ENCODE results near the gene ATP5MC2. TPM values are rescaled to one million over a fixed set of nuclear protein-coding genes. Genes with fewer than 3 reads are reported as not detected.
"Not testable (repeated sequence)": the region's sequence is repeated elsewhere in the genome, so short reads cannot be mapped to it uniquely, and the experiment has no call there.

ATP5MC2 gene
- total RNA-seq, 1 donor from 2014 or later: 264 TPM

DNA sequence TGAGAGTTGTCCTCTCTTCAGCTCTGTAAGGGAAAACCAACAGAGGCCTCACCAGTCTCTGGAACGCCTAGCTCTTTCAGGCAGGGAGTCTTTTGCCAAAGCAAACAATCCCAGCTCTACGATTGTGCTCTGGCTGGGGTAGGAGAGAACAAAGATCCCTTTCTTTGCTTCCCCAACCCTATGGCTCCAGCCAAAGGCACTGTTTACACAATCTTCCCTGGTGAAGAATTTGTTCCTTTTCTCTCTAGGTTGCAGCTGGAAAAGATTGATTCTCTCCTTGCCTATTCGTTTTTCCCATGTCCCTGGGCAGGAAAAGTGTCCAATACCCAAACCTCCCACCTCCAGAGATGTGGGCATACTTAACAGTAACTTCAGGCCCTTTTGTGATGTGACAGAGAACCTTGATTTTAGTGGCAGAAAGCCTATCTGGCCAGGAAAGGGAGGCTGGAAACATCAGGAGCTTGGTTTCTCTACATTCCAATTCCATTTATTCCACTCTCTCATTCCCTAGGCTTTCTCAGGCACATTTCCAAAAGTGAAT, 16.8 kb downstream of the ATP5MC2 start:
- intact Hi-C loops (cut with DNase I): no loop called here
- DNase-seq (no peak), ATAC-seq (peak; percentile 81 to 85)
- Histone ChIP-seq H3K36me3 (peaks cover 13% of the 10 kb centered on the region), H3K27ac (peak overlapping the region; percentile 76), H3K4me1 (peaks cover 22% of the 10 kb centered on the region), H3K9me3 (no peaks in the 10 kb centered on the region), H3K27me3 (ENCODE audit: low read depth) (no peaks in the 10 kb centered on the region), H3K4me3 (no peak overlapping the region)
- TF ChIP-seq, protein P1, sequence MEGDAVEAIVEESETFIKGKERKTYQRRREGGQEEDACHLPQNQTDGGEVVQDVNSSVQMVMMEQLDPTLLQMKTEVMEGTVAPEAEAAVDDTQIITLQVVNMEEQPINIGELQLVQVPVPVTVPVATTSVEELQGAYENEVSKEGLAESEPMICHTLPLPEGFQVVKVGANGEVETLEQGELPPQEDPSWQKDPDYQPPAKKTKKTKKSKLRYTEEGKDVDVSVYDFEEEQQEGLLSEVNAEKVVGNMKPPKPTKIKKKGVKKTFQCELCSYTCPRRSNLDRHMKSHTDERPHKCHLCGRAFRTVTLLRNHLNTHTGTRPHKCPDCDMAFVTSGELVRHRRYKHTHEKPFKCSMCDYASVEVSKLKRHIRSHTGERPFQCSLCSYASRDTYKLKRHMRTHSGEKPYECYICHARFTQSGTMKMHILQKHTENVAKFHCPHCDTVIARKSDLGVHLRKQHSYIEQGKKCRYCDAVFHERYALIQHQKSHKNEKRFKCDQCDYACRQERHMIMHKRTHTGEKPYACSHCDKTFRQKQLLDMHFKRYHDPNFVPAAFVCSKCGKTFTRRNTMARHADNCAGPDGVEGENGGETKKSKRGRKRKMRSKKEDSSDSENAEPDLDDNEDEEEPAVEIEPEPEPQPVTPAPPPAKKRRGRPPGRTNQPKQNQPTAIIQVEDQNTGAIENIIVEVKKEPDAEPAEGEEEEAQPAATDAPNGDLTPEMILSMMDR (IDR thresholded peaks at IDR 0.05): no peak

DNA sequence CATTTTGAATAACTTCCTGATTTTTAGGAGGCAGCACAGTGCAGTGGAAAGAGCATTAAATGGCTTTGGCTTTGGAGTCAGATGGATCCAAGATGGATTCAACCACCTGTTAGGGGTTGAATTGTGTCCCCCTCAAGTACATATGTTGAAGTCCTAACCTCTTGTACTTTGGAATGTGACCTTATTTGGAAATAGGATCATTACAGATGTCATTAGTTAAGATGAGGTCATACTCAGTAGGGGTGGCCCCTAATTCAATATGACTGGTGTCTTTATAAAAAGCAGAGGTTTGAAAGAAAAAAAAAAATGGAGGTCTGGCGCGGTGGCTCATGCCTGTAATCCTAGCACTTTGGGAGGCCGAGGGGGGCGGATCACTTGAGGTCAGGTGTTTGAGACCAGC, 18.8 kb downstream of the ATP5MC2 start:
- Histone ChIP-seq H3K4me3 (no peak overlapping the region), H3K27ac (no peak overlapping the region), H3K9me3 (no peaks in the 10 kb centered on the region), H3K4me1 (peaks cover 22% of the 10 kb centered on the region), H3K27me3 (ENCODE audit: low read depth) (no peaks in the 10 kb centered on the region), H3K36me3 (no peaks in the 10 kb centered on the region)
- TF ChIP-seq, protein P1 (IDR thresholded peaks at IDR 0.05): no peak
- ATAC-seq (no peak), DNase-seq (no peak)
- intact Hi-C loops (cut with DNase I): no loop called here

DNA sequence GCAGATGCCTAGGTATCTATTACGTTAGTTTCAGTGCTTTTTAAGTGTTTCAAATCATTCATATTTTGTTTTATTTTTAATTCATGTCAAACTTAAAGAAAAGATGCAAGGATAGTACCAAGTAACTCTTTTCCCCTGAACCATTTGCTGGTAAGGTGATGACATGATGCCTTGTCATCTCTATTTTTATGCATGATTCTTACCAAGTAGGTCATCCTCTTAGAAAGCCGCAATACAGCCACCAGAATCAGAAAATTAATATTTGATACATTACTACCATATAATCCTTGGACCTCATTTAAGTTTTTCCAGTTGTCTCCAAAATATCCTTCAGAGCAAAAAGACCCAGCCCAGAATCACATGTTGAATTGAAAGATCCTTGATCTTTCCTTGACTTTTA, 22.3 kb downstream of the ATP5MC2 start:
- H3K27ac ChIP-seq: no peak overlapping the region
- intact Hi-C loops (cut with DNase I): no loop called here
- no peaks in the 10 kb centered on the region for H3K36me3 ChIP-seq
- DNase-seq (no peak), ATAC-seq (no peak)
- no peaks in the 10 kb centered on the region for H3K27me3 ChIP-seq (ENCODE audit: low read depth)
- TF ChIP-seq, protein P1 (IDR thresholded peaks at IDR 0.05): no peak
- no peak overlapping the region for H3K4me3 ChIP-seq
- no peaks in the 10 kb centered on the region for H3K9me3 ChIP-seq
- peaks cover 4% of the 10 kb centered on the region for H3K4me1 ChIP-seq

GRCh38 chr12:53652366-53652765, 23.5 kb downstream of the ATP5MC2 start:
- intact Hi-C loops (cut with DNase I): no loop called here
- no peak overlapping the region for H3K27ac ChIP-seq

DNA sequence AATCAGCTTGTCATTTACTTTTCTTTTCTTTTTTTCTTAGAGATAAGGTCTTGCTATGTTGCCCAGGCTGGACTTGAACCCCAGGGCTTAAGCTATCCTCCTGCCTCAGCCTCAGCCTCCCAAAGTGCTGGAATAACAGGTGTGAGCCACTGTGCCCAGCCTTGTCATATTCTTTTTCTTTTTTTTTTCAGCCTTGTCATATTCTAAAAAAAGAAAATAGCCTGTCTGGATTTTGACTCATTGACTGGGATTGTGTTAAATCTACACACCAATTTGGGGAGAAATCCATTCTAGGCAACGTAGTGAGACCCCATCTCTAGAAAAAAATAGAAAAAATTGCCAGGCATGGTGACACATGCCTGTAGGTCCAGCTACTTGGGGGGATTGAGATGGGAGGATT, 24.1 kb downstream of the ATP5MC2 start:
- Histone ChIP-seq H3K36me3 (no peaks in the 10 kb centered on the region), H3K27me3 (ENCODE audit: low read depth) (no peaks in the 10 kb centered on the region), H3K27ac (no peak overlapping the region), H3K4me3 (no peak overlapping the region), H3K4me1 (no peaks in the 10 kb centered on the region), H3K9me3 (no peaks in the 10 kb centered on the region)
- ATAC-seq: no peak
- TF ChIP-seq, protein P1 (IDR thresholded peaks at IDR 0.05): no peak
- intact Hi-C loops (cut with DNase I): no loop called here
- DNase-seq: no peak

More at GRCh38 chr12:53652366-53652765, 23.5 kb downstream of the ATP5MC2 start:
- Histone ChIP-seq H3K4me3 (no peak overlapping the region), H3K27me3 (ENCODE audit: low read depth) (no peaks in the 10 kb centered on the region), H3K36me3 (no peaks in the 10 kb centered on the region), H3K9me3 (no peaks in the 10 kb centered on the region), H3K4me1 (no peaks in the 10 kb centered on the region)
- no peak for DNase-seq
- no peak for ATAC-seq
- TF ChIP-seq, protein P1 (IDR thresholded peaks at IDR 0.05): no peak

GRCh38 chr12:53646300-53646699, 29.6 kb downstream of the ATP5MC2 start:
- DNase-seq; H3K27me3 ChIP-seq (ENCODE audit: low read depth); H3K4me1 ChIP-seq; H3K4me3 ChIP-seq; ATAC-seq; intact Hi-C loops (cut with DNase I); H3K9me3 ChIP-seq; H3K36me3 ChIP-seq; H3K27ac ChIP-seq: not testable (repeated sequence)
